ENCODE results near the gene RSPH1.
"Not testable (repeated sequence)": the region's sequence is repeated elsewhere in the genome, so short reads cannot be mapped to it uniquely, and the experiment has no call there.

RSPH1 gene

DNA sequence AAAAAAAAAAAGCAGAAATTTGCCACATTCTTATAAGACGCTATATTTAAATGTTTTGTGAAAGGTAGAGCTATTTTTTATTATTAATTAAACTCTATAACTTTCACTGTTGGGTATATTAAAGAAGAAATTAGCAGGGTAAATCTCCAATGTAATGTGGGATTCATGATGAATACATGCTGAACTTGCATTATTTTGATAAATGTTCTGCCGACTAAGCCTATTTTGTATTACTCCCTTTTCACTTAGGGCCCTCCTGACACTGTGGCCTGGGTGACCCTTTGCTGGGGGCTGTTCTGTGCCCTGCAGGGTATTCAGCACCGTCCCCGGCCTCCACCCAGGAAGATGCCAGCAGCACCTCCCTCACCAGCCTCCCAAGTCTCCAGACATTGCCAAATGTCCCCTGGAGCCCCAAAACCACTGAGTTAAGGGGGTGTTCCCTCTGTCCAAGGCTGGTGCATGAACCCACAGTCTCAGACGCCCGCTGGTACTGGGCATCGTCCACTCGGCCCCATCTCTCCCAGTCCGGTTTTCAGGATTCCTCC is 22.5 kb downstream of the RSPH1 start:
- in situ Hi-C loops (cut with HindIII; ENCODE audit: low pct_ligation_motif_present, low pct_unique_long_range_greater_than_20kb, low sequenced_read_pairs), result no loop called here
- no peak for DNase-seq

- DNase-seq, result no peak
- in situ Hi-C loops (cut with HindIII; ENCODE audit: low pct_ligation_motif_present, low pct_unique_long_range_greater_than_20kb, low sequenced_read_pairs), result no loop called here
Measured at GRCh38 chr21:42472521-42472920, 23.5 kb downstream of the RSPH1 start.

DNA sequence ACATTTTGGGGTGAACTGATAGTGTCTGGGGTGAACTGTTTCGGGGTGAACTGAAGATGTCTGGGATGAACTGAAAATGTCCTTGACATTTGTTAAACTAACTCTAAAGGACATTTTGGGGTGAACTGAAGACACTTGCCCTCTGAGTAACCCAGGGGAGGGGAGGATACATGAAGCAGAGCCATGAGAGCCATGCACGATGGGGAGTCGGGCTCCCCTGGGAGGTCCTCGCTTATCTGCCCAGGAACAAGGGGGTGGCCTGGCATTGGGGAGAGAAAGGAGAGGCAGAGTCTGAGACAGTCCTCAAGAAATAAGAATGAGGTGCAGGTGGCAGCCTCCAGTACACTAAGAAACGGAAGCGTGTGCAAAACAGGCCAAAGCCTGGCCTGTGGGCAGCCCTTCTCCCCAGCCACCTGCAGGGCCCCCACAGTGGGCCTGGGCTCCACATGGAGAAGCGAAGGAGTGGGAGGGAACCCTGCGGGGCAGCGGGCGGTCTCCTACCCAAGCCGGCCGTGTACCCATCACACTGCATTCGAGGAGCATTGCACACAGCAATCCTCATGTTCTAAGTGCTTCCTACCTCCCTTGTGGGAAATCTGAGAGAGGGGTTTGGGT is 24.2 kb downstream of the RSPH1 start:
- in situ Hi-C loops (cut with HindIII; ENCODE audit: low pct_ligation_motif_present, low pct_unique_long_range_greater_than_20kb, low sequenced_read_pairs), result no loop called here

GRCh38 chr21:42471206-42471605 is 24.8 kb downstream of the RSPH1 start:
- in situ Hi-C loops (cut with HindIII; ENCODE audit: low pct_ligation_motif_present, low pct_unique_long_range_greater_than_20kb, low sequenced_read_pairs), result no loop called here
- no peak for DNase-seq

More for the DNA sequence above, 24.2 kb downstream of the RSPH1 start:
- no peak for DNase-seq

DNA sequence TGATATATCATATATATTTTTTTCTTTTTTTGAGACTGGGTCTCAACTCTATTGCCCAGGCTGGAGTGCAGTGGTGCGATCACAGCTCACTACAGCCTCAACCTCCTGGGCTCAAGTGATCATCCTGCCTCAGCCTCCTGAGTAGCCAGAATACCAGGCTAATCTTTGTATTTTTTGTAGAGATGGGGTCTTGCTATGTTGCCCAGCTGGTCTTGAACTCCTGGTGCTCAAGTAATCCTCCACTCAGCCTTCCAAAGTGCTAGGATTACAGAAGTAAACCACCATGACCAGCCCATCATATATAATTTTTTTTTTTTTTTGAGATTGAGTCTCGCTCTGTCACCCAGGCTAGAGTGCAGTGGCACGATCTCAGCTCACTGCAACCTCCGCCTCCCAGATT is 26.3 kb downstream of the RSPH1 start:
- in situ Hi-C loops (cut with HindIII; ENCODE audit: low pct_ligation_motif_present, low pct_unique_long_range_greater_than_20kb, low sequenced_read_pairs); DNase-seq: not testable (repeated sequence)

DNA sequence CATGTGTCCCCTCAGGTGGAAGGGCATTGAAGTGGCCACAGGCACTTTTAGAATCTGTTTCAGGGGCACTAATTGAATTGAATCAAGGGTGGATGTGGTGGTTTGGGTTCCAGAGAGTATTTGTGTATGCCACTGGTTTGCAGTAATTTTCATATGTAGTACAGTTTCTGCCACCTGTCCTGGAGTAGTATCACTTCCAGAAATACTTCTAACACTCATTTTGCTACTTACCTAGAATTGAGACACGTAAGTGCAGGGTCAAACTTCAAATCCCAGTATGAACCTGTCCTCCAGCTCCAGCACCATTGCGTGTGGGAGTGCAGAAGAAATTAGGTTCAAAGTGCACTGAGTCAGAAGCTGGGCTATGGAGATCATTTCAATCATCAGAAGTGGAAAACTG is 26.8 kb downstream of the RSPH1 start:
- no peak for DNase-seq
- in situ Hi-C loops (cut with HindIII; ENCODE audit: low pct_ligation_motif_present, low pct_unique_long_range_greater_than_20kb, low sequenced_read_pairs), result no loop called here

DNA sequence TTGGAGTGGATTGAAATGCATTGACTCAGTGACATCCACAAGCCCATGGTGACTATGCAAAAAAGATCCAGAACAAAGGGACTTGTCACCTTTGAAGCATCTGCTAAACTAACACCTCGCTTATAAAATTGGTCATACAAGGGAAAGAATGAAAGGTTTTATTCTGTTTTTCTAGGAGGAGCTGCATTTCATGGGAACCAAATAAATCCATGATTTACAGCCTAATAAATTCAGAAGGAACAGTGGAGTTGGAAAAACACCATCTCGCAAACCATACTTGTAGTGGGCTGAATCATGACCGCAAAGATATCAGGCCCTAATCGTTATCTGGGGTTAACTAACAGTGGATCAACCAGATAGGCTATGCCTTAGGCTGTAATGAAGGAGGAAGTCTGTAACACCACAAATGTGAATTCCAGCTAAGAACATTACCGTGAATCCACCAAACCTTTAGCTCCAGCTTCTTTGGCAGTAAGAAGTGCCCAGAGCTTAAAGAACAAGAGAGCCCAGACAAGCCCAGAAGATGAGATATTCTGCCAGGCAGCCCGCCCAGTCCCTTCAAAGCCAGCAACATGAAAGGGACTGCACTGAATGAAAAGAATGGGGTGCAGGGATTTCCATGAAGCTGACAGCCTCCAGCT is 27.4 kb downstream of the RSPH1 start:
- in situ Hi-C loops (cut with HindIII; ENCODE audit: low pct_ligation_motif_present, low pct_unique_long_range_greater_than_20kb, low sequenced_read_pairs), result no loop called here
- DNase-seq, result no peak

GRCh38 chr21:42467140-42467983 is 28.7 kb downstream of the RSPH1 start:
- in situ Hi-C loops (cut with HindIII; ENCODE audit: low pct_ligation_motif_present, low pct_unique_long_range_greater_than_20kb, low sequenced_read_pairs), result no loop called here
- DNase-seq, result peak; percentile 31

DNA sequence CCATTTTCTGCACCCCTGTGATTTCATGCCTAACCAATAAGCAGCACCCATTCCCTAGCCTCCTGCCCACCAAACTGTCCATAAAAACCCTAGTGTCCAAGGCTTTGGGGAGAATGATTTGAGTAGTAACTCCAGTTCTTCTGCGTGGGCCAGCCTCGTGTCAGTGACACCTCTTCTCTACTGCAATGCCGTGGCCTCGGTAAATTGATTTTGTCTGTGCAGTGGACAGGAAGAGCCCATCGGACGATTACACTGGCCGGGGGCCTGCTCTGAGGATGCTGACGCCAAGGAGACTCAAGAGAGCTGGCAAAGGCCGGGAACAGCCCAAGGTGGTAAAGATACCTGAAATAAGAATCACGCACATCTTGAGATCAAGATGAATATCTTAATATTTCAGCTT is 29.3 kb downstream of the RSPH1 start:
- in situ Hi-C loops (cut with HindIII; ENCODE audit: low pct_ligation_motif_present, low pct_unique_long_range_greater_than_20kb, low sequenced_read_pairs), result no loop called here
- DNase-seq, result no peak

DNA sequence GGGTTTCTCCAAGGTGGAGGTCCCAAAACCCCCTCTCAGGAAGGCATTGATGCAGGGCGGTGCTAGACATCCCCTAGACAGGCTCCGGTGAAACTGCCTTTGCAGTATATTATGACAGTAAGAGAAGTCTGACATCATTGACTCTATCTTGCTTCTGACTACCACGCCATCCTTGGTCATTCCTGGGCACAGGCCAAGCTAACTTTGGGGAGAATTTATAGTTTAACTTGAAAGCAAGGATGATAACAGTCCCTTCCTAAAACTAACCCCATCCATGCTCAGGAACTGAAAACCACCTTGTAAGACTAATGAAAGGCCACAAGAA is 30.3 kb downstream of the RSPH1 start:
- no peak for DNase-seq

DNA sequence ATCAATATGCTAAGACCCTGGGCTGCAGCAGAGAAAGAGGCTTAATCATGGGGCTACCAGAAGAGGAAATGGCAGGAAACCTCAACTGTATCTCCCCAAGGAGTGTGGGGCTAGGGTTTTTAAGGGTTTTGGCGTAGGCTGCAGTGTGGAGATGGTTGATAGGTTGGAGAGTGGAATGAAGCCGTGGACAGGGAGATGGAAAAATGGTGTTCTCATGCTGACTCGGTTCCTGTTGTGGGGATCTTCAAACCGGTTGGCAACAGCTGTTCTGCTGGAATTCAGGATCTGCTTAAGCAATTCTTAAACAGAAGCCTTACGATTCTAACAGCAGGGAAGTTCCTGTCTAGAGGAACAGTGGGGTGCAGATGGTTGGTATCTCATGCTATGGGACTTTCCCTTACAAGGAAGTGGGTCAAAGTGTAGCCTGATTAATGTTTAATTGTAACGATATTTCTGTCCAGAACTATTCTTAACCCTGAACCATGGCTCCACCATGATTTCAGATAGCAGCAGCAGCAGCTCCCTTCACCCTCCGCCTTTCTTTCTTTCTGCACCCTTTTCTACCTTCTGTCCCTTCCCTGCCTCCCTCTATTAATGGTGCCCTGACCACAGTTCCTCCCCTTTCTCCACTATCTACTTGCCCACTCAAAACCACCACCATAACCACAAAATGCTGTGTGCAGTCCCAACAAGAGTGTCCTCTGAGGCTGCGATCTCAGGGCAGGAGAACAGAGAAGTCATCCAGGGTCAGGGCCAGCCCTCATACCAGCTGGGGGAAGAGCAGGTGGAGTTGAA is 30.8 kb downstream of the RSPH1 start:
- DNase-seq, result no peak
- in situ Hi-C loops (cut with HindIII; ENCODE audit: low pct_ligation_motif_present, low pct_unique_long_range_greater_than_20kb, low sequenced_read_pairs), result no loop called here

More for the DNA sequence above, 30.3 kb downstream of the RSPH1 start:
- in situ Hi-C loops (cut with HindIII; ENCODE audit: low pct_ligation_motif_present, low pct_unique_long_range_greater_than_20kb, low sequenced_read_pairs), result no loop called here

- peak; percentile 48 for DNase-seq
Measured at GRCh38 chr21:42463861-42464515, 32.0 kb downstream of the RSPH1 start.

GRCh38 chr21:42461881-42462877 is 33.8 kb downstream of the RSPH1 start:
- in situ Hi-C loops (cut with HindIII; ENCODE audit: low pct_ligation_motif_present, low pct_unique_long_range_greater_than_20kb, low sequenced_read_pairs), result no loop called here
- no peak for DNase-seq

More at GRCh38 chr21:42463861-42464515, 32.0 kb downstream of the RSPH1 start:
- in situ Hi-C loops (cut with HindIII; ENCODE audit: low pct_ligation_motif_present, low pct_unique_long_range_greater_than_20kb, low sequenced_read_pairs), result no loop called here

DNA sequence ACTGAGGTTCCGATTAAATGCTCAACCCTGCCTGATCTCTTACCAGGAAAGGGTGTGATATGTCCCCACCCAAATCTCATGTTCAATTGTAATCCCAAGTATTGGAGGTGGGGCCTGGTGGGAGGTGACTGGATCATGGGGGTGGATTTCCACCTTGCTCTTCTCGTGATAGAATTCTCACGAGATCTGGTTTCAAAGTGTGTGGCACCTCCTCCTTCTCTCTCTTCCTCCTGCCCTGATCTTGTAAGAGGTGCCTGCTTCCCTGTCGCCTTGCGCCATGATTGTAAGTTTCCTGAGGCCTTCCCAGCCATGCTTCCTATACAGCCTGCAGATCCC is 34.9 kb downstream of the RSPH1 start:
- in situ Hi-C loops (cut with HindIII; ENCODE audit: low pct_ligation_motif_present, low pct_unique_long_range_greater_than_20kb, low sequenced_read_pairs), result no loop called here
- DNase-seq, result no peak

- no peak for DNase-seq
- in situ Hi-C loops (cut with HindIII; ENCODE audit: low pct_ligation_motif_present, low pct_unique_long_range_greater_than_20kb, low sequenced_read_pairs), result no loop called here
Measured at GRCh38 chr21:42460391-42461184, 35.4 kb downstream of the RSPH1 start.

DNA sequence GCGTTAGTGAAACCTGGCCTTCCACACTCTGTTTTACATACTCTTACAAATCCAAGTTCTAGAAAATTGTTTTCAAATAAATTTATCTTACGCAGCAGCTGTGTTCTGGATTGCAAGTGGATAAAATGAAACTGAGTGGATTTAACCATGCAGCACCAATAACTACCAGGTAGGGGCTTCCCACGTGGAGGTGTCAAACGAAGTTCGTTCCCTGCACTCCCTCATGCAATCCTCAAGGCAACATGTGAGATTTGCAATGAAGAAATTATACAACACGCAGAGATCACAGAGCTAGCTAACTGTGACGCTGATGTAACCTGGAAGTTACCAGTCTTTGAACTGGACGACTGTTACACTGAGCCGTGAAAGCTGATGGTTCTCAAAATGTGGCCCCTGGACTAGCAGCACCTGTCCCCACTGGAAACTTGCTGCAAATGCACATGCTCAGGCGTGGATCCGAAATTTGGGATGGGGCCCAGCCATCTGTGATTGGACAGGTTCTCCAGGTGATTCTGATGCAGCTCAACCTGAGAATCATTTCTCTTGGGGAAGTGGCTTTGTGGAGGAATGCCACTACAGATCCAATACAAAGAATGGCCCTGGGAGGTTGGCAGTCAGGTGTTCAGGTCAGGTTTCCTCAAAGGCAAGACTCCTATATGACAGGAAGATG is 36.3 kb downstream of the RSPH1 start:
- no peak for DNase-seq
- in situ Hi-C loops (cut with HindIII; ENCODE audit: low pct_ligation_motif_present, low pct_unique_long_range_greater_than_20kb, low sequenced_read_pairs), result no loop called here

All from ACHN (cell line).